GM21367 (cell line): Measurements from ENCODE around the gene ENHO.
A peak's percentile ranks its signal among the peaks of the same experiment; 100 is the strongest.

Experiments
- ATAC-seq: cut with Tn5 transposase; IDR thresholded peaks from one replicate; pipeline ENCODE4 v1.9.1; 2021; ENCODE audit not compliant: unreplicated experiment

The ENHO gene

DNA sequence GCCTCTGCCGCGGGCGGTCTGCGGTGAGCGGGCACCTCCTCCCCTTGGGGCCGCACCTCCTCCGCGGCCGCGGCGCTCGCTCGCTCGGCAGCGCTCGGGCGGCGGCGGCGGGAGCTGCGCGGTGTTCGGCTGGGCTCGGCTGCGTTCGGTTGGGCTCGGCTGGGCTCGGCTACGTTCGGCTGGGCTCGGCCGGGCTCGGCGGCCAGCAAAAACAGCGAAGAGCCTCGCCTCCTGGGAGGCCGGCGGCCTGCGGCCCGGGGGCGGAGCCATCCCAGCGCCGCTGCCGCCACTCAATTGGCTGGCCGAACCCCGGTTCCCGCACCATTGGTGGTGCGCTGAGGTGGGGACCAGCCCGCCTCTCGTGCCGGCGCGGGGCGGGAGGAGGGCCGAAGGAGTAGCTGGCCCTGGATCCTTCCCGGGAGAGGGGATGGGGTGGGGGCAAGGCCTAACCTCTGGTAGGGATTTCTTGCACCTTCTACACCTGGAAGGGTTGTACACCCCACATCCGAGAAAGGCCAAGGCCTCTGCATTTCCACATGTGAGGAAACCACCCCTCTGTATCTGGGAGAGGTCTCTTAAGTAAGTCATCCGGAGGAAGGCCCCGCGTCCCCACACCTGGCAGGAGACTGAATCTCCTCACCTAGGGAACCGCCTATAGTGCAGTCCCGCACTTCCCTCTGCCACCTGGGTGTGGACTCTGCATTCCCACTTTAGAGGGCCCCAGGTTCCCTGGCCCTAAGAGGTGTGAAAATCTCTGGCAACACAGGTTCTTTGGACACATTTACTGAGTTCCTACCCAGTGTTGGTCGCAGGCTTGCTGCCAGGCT, at the start of gene ENHO:
ENHO (minus strand) TSS at position 20 of the 827 bp plus-strand sequence. CDS start 1,295 bp downstream, outside the sequence.
- ATAC-seq = peak; percentile 68

DNA sequence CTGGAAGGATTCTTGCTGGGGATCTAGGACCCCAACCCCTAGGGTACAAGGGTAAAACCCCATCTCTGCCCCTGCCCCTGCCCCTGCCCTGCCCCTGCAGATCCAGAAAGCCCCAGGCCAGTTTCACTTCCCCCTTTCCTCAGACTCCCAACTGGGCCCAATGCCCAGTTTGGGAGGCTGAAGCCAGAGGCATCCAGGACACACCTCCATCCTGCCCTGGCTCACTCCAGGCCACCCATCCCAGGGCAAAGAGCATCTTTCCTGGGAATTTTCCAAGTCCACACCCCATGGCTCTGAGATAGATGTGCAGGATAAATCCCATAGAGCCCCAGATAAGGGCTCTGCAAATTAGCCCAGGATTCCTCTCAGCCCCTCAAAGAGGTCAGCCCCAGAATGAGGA, 49.3 kb upstream of the ENHO start:
- ATAC-seq = no peak

DNA sequence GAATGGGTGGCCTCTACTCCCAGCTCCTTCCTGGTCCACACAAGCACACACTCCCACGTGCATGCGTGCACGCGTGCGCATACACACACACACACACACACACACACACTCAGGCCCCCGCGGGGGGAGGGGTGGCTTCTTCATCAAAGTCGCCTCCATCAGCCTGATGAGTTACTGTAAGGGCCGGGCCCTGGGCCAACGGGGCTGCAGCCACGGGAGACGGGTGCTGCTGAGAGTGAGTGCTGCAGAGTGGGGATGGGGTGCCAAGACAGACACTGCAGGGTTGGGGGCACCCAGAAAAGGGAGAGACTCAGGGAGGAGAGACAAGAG, 48.7 kb upstream of the ENHO start:
- ATAC-seq = no peak

DNA sequence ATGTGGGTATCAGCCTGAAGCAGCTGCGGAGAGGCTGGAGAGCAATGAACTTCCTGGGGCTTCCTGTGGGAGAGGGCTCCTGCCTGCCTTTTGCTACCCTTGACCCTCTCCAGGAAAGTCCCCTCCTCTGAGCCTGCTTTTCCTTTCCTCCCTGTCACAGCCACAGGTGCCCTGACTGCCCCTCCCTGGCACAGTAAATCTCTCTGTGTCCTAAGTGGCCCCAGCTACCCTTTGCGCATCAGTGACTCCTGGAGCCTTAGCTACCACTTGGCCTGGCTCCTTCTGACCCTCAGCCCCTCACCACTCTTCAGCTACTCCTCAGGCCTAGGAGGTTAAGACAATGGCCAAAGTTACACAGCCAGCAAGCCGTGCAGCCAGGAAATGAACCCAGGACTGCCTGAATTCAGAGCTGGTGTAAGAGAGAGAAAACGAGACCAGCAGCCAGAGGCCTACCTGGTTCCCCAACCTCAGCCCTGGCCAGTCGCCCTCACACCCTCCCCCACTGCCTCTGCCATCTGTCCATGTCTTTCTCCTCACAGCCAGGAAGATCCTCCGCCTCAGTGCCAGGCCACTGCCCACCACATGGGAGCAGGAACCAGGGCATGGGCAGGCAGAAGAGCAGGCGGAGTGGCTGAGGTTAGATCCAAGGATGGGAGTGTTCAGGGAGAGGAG, 48.2 kb upstream of the ENHO start:
- no peak for ATAC-seq

DNA sequence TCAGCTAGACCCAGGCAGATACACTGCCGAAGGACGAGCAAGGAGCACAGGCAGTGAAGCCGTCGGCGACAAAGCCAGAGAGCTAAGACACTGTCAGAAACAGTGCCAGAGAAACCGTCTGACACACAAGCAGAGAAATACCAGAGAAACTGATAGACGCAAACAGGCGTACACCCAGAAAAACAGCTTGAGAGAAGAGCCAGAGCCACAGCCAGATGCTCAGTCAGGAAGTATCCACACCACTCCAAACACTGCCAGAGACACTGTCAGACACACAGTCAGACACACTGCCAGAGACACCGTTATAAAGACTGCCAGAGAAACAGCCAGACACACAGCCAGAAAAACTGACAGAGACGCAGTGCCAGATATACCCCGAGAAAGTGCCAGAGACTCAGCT, 47.6 kb upstream of the ENHO start:
- no peak for ATAC-seq

DNA sequence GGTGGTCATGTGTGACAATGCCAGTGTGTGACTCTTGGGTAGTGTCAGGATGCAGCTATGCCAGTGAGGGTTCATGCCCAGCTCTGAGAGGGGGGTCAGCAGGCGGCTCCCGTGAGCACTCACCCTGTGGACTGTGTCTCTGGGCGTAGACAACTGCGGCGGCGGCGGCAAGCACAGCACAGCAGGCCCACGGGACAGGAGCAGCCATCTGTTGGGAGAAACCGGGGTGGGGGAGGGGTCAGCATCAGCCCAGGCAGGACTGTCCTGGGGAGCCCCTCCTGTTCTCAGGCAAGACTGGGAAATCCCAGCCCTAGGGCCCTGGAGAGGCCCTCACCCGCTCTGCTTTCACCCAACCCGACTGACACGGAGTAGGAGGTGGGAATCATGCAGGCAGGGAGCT, 46.0 kb upstream of the ENHO start:
- no peak for ATAC-seq

DNA sequence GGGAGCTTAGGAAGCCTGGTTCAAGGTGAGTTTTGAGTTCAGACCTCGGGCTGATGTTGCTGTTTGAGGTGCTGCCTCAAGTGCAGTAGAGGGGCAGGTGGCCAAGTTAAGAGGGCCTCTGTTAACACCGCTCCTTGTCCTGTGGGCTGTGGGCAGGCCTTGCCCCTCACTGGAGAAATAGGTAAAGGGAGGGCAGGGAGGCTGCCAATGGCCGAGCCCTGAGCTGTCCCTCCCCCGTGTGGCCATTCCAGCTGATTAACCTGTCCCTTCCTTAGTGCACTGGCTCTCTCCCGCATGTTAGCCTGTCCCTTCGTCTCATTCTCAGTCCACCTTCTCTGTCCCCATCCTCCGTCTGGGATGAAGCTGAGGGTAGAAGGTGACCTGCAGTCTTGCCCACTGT, 45.3 kb upstream of the ENHO start:
- ATAC-seq = no peak

DNA sequence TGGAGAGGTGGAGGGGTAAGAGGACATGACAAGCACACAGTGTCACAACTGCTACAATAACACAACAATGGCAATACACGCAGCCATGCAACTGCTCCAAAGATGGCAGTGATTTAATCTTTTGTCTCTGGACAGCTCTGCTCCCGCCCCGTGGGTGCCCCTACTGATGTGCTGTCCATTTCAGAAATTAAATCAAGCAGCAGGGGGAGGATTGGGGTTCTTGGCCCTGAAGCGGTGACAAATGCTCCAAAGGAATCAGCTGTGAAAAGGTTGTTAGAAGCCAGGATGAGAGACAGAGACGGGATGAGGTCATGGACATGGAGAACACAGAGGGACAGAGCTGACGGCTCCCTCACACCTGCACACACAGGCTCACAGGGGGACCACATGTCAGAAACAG, 44.2 kb upstream of the ENHO start:
- no peak for ATAC-seq

DNA sequence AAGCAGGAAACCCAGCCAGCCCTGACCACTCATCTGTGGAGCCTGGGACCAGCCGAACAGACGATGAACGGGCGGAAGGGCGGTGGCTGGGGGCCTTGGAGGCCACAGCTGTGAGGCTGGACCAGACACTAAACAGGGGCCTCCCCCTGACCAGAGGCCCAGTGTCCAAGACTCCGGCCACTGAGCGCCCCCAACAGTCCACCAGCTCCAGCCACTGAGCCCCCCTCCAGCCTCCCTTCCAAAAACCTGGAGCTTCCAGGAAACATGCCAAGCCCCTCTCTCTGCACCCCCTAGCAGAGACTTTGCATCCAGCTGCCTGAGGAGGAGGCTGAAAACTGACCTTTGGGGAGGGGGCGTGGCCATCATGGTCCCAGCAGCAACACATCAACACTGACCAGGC, 43.5 kb upstream of the ENHO start:
- ATAC-seq = no peak

DNA sequence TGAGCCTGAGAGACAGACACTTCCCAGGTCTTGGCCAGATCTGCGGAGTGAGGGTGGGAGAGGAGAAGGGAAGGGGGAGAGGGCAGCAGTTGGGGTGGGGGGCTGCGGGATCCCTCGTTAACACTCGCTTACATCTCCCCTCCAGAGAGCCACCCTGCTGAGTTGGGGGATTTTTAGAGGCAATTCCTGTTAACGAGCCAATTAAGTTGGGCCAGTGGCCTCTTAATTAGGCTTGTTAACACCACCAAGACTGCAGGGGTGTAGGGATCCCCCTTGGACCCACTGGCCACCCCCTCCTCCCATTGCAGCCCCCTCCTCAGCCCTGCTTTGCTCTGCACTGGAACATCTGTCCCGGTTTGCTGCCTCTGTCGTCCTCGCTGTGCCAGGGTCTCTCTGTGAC, 43.1 kb upstream of the ENHO start:
- ATAC-seq = no peak

DNA sequence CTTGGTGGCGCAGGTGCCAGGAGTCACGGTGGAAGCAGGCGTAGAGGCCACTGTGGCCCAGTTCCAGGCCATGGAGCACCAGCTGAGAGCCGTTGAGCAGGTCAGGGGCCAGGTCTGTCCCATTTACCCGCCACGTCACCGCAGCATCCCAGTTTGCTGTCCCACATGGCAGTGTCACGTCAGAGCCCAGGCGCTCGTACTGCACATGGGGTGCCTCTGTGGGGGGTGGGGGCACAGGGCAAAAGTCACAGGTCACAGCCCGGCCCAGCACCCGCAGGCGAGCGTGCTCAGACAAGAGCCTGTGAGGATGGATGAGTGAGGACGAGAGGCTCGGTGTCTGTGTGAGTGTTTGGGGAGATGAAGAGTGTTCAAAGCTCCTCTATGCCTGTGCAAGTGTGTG, 41.8 kb upstream of the ENHO start:
- ATAC-seq = no peak

DNA sequence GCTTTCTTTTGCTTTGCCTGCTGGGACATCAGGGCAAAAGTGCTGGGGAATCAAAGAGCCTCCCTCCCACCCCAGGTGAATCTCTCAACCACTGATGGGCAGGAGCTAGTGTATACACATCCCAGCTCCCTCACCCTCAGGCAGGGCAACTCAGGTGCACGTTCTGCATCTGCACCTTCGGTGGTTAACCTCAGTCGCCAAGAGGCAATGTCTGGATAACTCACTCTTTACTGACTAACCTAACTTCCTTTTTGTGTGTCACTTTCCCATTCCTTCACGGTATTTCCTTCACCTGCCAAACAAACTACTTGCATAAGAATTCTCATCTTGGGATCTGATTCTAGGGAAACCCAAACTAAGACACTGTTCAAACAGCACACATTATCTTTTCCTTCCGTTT, 40.5 kb upstream of the ENHO start:
- ATAC-seq = no peak

DNA sequence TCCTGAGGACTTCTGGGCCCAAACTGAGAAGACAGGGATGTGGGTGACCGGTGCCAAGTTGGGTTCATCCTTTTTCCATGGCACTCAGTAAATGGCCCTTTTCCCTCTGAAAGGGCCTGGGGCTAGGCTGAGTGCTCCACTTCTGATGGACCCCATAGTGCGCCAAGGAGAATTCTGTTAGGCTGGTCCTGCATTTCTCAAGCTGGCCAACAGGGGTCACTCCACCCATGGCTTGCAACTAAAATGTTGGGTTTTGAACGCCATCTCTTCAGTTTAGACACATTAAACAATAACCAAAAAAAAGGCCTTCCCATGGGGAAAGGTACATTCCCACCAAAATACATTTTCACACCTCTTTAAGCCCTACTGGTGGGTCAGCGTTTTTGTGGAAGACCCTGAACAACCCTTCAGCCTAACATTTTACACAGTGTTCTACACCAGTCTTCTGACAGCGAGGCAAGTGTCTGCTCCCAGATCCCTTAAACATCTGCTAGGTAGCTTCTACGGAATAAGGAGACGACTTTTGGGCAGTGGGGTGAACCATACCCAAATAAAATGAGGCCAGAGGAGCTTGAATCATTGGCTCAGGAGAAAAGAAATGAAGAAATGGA, 39.5 kb upstream of the ENHO start:
- ATAC-seq = no peak

DNA sequence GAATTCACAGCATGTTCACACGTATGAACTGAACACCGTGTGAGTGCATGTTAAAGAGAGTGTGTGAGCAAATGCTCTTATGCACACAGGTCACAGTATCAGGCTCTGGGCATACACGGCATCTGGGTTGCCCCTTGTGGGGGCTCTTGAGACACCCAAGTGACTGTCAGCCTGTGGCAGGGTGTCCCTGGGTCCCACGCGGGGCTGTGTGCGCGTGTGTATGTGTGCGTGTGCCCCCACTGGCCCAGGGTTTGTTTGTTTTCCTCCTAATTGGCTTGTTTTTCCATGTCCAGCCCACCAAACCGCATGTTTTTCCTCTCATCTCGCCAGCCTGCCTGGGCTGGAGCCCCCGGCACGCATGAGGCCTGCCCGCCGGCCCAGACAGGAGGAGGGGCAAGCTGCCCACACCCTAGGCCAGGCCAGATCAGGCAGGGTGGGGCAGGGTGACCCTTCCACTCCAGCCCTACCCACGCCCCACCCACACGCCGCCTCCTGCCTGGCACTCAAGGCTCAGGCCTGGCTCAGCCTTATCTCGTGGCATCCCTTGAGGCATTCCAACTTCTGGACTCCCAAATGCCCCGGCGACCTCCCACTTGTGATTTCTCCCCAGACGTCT, 37.9 kb upstream of the ENHO start:
- ATAC-seq = no peak

DNA sequence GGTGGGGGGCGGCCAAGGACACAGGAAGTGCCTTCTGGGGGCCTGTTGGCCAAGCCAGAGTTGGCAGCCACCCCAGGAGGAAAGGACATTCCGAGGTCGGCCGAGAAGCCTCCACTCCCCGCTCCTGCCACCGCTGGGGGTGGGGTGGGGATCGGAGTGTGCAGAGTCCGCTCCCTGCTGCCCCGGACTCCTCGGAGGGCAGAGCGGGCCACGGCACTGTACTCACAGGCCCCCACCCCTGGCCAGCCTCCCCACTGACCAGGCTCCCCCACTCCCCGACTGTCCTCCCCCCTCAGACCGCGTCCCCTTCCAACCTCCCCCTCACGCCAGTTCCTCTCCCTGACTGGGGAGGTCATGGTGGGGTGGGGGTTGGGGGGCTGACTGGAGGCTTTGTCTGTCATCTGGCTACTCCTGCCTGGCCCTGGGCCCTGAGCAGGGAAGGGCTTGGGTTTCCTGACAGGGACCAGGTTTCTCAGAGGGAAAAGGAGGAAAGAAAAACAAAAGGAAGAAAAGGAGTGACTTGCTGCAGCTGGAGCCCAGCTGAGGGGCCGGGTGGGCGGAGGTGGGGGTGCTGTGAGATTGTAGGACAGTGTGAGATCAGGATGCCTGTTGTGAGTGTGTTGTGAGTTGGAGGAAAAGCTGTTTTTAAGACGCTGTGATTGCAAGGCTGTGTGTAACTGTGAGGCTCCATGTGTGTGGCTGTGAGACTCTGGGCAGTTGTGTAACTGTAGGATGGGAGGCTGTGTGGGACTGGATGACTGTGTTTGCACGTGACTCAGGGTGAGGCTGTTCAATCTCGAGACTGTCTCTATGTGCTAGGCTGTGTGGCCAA, 37.0 kb upstream of the ENHO start:
- ATAC-seq = no peak

DNA sequence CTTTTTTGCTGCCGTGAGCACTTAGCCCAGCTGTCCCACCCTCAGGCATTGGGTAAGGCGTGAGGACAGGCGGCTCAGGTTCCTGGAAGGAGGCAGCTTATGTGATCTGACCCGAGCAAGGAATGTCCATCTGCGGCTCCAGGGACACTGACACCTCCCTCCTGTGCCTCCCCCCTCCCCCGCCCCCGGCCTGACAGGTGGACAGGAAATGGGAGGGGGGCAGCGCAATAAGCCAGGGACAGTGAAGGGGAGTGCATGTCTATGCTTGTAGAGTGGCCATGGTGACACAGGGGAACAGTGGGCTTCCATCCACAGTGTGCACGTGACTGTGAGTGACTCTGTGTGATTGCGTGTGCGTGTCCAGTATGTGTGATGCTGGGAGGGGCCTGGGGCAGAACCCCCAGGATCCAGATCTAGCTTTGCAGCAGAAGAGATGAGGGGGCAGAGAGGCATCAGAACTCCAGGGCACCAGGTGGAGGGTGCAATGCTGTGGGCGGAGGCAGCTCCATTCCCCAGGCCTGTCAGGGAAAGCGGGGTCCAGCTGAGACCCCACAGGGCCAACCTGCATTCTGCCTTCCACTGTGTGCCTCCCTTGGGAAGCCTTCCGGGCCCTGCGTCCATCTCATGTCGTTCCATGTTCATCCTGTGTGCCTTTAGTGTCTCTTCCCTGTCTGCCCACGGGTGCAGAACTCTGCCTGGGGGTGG, 36.3 kb upstream of the ENHO start:
- no peak for ATAC-seq

DNA sequence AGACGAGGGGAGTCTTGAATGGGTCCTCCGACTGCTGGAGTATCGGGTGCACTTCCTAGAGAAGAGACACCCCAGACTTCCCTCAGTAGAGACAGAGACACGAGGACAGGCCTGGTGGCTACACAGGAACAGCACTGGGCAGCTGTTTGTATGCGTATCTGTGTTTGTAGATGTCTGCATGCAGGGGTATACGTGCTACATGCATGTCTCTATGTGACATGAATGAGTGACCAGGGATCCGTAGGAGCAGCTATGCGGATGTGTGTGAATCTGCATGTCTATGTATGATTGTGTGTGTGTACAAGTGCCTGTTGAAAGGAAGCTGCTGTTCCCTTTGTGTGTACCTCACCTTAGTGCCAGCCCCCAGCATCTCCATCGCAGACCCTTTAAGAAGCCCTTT, 35.6 kb upstream of the ENHO start:
- ATAC-seq = no peak

DNA sequence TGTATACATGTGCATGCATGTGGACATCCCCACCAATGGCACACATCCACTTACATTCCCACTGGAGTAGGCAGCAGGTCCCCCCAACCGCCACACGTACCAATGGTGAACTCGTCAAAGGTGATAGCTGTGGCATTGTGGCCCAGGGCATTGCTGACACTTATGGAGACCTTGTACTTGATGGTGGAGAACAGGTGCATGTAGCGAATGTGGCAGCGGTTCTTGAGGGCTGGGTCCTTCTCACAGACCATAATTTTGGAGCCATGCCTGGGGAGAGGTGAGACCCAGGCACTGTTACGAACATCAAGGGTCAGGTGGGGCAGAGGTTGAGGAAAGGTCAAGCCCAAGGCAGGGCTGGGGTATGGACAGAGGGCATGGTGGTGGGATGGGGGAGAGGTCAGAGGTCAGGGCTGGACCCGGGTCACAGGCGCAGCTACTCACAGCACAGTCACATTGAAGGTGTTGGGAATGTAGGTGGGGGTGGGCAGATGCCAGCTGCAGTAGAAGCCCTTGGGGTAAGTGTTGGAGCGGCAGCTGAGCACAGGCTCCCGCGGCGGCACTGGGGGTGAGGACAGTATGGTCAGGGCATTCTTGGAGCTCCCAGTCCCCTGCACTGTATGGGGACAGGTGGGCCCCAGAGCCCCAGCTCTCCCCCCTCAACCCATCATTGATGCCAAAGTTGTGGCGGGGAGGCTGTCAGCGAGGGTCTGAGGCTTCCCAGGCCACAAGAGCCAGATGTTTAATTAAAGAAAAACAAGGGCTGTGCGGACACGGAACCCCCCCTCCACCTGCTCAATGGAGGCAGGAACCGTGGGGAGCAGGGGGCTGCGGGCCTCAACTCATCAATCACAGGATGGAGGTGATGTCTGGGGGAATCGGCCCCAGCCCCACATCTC, 34.9 kb upstream of the ENHO start:
- no peak for ATAC-seq

DNA sequence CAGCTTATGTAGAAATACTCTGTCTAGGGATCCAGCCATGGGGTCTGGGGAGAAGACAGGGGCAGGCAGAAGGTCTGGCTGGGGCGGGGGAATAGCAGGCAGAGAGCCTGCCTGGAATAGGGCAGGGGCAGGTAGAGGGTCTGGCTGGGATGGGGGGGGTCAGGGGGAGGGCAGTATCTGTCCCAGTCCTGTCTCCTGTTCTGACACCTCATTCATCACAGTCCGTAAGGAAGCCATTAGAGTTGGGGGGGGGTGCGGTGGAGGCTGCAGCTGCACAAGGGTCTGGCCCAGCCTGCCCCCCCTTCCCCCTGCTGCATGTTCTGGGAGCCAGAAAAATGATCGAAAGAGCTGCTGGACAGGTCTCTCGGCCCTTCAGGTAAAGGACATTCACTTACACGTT, 34.2 kb upstream of the ENHO start:
- no peak for ATAC-seq
